Retinal pigment epithelial cell (primary cell): ENCODE data around the gene SYCP2.
"Not testable (repeated sequence)": the region's sequence is repeated elsewhere in the genome, so short reads cannot be mapped to it uniquely, and the experiment has no call there.

Source experiments
- DNase-seq: peaks from one replicate; pipeline ENCODE4 v3.0.0-alpha.2; 2010; ENCODE audit warnings: low read depth
- H3K4me3 ChIP-seq: 2 replicates; pipeline ENCODE4 v1.5.1; 2011; ENCODE audit warnings: mild to moderate bottlenecking, low read length, control low read depth, moderate library complexity
- TF ChIP-seq, protein P1 (sequence below): conservative IDR thresholded peaks from 2 replicates; pipeline ENCODE4 v1.5.1; 2011; ENCODE audit warnings: low read depth, low read length, control low read depth, inconsistent platforms

Gene SYCP2

DNA sequence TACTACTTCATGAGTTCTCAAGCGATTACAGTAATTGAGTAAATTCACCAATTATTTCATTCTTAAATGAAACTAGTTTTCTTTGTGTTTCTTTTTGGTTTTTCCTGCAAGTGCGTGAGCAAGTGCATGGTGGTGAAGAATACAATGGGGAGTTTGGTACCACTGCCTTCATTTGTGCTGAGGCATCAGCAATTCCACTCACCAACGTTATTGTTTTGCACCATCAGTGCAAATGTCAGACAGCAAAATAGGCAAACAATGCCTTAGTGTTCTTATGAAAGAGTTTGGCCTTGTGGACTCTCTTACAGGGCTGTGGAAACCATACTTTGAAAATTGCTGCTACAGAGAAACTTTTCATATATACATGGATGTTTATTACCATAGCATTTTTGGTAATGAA lies 33.0 kb upstream of the SYCP2 start:
- TF ChIP-seq, protein P1, sequence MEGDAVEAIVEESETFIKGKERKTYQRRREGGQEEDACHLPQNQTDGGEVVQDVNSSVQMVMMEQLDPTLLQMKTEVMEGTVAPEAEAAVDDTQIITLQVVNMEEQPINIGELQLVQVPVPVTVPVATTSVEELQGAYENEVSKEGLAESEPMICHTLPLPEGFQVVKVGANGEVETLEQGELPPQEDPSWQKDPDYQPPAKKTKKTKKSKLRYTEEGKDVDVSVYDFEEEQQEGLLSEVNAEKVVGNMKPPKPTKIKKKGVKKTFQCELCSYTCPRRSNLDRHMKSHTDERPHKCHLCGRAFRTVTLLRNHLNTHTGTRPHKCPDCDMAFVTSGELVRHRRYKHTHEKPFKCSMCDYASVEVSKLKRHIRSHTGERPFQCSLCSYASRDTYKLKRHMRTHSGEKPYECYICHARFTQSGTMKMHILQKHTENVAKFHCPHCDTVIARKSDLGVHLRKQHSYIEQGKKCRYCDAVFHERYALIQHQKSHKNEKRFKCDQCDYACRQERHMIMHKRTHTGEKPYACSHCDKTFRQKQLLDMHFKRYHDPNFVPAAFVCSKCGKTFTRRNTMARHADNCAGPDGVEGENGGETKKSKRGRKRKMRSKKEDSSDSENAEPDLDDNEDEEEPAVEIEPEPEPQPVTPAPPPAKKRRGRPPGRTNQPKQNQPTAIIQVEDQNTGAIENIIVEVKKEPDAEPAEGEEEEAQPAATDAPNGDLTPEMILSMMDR = no peak
- no peak overlapping the region for H3K4me3 ChIP-seq

DNA sequence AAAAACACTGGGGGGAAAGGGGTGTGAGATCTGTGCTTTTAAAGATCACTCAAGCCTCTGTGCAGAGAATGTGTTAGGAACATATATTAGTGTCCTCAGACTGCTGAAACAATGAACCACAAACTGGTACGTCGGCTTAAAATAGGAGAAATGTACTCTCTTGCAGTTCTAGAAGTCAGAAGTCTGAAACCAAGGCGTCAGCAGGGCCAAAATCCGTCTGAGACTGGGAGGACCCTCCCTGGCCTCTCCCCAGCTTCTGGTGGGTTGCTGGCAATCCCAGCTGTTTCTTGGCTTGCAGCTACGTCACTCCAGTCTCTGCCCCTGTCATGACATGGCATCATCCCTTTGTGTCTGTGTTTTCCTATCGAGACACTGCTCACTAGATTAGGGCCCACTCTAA lies 28.7 kb upstream of the SYCP2 start:
- no peak overlapping the region for H3K4me3 ChIP-seq
- DNase-seq = no peak

More for the DNA sequence above, 33.0 kb upstream of the SYCP2 start:
- no peak for DNase-seq

DNA sequence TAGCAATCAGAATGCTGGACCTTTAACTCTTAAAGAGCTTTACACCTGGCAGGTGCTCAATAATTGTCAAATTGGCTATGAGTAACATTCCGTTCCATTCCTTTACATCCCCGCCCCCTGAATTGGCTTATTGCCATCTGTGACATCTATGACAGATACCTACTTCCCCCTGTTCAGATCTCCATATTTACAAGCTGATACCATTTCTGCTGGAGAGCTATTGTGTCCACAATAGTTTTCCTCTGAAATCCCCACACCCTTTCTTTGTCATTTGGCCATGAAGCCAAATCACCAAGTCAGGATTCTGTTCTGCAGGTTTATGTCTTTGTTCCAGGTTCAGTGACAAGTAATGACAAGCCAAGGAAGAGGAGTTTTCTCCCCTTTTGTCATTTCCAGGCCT lies 28.0 kb upstream of the SYCP2 start:
- no peak overlapping the region for H3K4me3 ChIP-seq
- no peak for DNase-seq
- TF ChIP-seq, protein P1 = no peak

More for the DNA sequence above, 28.7 kb upstream of the SYCP2 start:
- TF ChIP-seq, protein P1 = no peak

DNA sequence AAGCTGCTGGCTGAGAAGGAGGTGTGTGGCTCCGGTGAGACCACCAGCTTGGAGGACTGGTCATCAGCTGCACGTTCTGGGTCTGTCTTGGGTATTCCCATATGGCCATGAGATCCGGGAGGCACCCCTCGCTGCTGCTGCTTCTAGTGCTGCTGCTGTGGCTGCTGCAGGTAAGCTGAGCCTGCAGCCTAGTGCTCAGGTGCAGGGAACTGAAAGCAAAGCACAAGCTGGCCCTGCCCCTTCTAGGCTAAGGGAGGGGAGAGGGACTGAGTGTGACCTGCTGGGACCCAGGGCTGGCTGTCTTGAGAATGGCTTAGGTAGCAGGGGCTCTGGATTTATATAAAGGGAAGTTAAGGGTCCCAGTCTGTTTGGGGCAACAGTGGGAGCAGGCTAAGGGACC lies 25.2 kb upstream of the SYCP2 start:
- H3K4me3 ChIP-seq = no peak overlapping the region
- DNase-seq = no peak
- TF ChIP-seq, protein P1 = no peak

DNA sequence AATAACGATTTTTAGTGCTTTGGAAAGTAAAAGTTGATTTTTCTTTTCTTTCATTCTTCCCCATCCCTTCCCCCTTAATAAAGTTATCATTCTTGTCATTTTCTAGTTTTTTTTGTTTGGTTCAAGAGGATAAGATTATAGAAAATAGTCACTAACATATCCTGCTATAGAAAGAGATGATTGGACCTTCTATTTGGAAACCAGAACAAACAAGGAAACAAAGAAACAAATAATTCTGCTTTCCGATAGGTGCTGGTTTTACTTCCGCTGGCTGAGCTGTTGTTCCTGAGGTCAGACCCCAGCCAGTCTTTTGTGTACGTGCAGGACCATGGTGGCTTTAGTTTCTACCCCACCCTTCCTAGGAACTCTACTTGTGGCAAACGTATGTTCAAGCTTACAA lies 24.7 kb upstream of the SYCP2 start, which contains the start of gene CDH26:
Gene CDH26 (plus strand): TSS at position 301 of the 400 bp plus-strand sequence. CDS start 304 bp downstream, outside the sequence.
- no peak for DNase-seq
- TF ChIP-seq, protein P1 = no peak

DNA sequence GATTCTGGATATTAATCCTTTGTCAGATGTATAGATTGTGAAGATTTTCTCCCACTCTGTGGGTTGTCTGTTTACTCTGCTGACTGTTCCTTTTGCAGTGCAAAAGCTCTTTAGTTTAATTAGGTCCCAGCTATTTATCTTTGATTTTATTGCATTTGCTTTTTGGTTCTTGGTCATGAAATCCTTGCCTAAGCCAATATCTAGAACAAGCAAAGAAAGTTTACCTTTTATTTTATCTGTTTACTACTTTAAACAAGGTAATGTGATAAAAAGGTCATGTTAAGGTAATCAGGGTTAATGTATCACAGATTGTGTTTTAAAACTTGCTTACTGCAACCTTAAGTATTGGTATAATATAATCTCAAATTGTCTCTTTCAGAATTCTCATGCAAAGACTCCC lies 24.1 kb upstream of the SYCP2 start:
- not testable (repeated sequence) for H3K4me3 ChIP-seq, DNase-seq

More for the DNA sequence above, 24.7 kb upstream of the SYCP2 start, which contains the start of gene CDH26:
- no peak within 1 kb of the TSS for H3K4me3 ChIP-seq

DNA sequence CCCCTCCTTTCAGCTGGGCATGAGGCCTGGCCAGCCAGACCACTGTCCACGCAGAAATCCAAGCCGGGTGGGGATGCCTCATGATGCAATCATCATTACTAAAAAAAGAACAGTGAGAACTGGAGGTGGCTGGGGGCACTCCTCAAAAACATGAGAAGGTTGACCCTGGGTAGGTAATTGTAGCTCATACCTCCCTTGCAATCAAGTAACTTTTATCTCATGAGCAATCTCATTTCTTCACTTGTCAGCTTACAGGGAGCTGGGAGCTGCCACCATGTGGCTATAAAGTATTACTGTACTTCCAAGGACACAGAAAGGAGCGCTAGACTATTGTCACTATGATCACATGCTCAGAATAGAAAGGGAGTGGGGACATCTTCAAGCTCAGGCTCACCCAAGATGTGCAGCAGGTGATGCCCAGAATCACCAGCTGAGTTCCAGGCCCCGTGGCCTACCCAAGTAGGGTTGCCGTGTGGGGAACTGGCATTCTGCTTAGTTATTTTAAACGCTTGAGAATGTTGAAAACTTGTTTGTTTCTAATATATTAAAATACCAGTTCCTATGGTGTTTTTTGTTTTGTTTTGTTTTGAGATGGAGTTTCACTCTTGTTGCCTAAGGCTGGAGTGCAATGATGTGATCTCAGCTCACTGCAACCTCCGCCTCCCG lies 21.8 kb upstream of the SYCP2 start:
- DNase-seq = no peak
- no peak overlapping the region for H3K4me3 ChIP-seq
- TF ChIP-seq, protein P1 = peak; percentile 30
